GM23338 (cell line): ENCODE results near the gene MYO6.

Experiments used
- CREB1 ChIP-seq: fragments of 250-450 bp; sonication (Bioruptor Pico); IDR thresholded peaks from 2 replicates; pipeline ENCODE4 v1.5.0; 2020; ENCODE audit warnings: low read depth, mild to moderate bottlenecking, moderate library complexity
- EZH2 ChIP-seq: fragments of 200-600 bp; sonication (generic); IDR thresholded peaks from one replicate; pipeline ENCODE4 v1.8.0; 2017; ENCODE audit warnings: antibody characterized with exemption, mild to moderate bottlenecking, low read depth; ENCODE audit not compliant: unreplicated experiment
- EZH2phosphoT487 ChIP-seq: fragments of 200-600 bp; sonication (generic); IDR thresholded peaks from one replicate; pipeline ENCODE4 v1.8.1; 2018; ENCODE audit warnings: antibody characterized with exemption; ENCODE audit not compliant: unreplicated experiment
- NANOG ChIP-seq: IDR thresholded peaks from 2 replicates; pipeline ENCODE4 v1.6.1; 2016; ENCODE audit warnings: antibody characterized with exemption, borderline replicate concordance
- POLR2AphosphoS5 ChIP-seq: IDR thresholded peaks from 2 replicates; pipeline ENCODE4 v1.6.1; 2016; ENCODE audit warnings: antibody characterized with exemption, low read depth
- STAT1 ChIP-seq: IDR thresholded peaks from one replicate; pipeline ENCODE4 v1.6.1; 2016; ENCODE audit warnings: antibody characterized with exemption; ENCODE audit not compliant: unreplicated experiment
- ZNF331 ChIP-seq: fragments of 250-450 bp; sonication (Bioruptor Pico); IDR thresholded peaks from 2 replicates; pipeline ENCODE4 v1.5.0; 2020; ENCODE audit warnings: low read depth, mild to moderate bottlenecking, moderate library complexity
- TF ChIP-seq, protein P1 (sequence below), 2 experiments: fragments of 200-600 bp in 1 of 2; sonication (generic) in 1 of 2; conservative IDR thresholded peaks; 2 replicates each; pipeline versions ENCODE4 v1.5.1 to v1.6.1; 2016 to 2017; ENCODE audit warnings: antibody characterized with exemption in 2 of 2, low read depth in 2 of 2, mild to moderate bottlenecking in 2 of 2, moderate library complexity in 1 of 2
- TF ChIP-seq, protein P2 (sequence below): IDR thresholded peaks from one replicate; pipeline ENCODE4 v1.6.1; 2018; ENCODE audit warnings: antibody characterized with exemption; ENCODE audit not compliant: unreplicated experiment
- TF ChIP-seq, protein P3 (sequence below): IDR thresholded peaks from 2 replicates; pipeline ENCODE4 v1.6.1; 2016; ENCODE audit warnings: antibody characterized with exemption
- TF ChIP-seq, protein P4 (sequence below): fragments of 250-450 bp; sonication (Bioruptor Pico); IDR thresholded peaks from 2 replicates; pipeline ENCODE4 v1.5.0; 2020; ENCODE audit warnings: mild to moderate bottlenecking, moderate library complexity

DNA sequence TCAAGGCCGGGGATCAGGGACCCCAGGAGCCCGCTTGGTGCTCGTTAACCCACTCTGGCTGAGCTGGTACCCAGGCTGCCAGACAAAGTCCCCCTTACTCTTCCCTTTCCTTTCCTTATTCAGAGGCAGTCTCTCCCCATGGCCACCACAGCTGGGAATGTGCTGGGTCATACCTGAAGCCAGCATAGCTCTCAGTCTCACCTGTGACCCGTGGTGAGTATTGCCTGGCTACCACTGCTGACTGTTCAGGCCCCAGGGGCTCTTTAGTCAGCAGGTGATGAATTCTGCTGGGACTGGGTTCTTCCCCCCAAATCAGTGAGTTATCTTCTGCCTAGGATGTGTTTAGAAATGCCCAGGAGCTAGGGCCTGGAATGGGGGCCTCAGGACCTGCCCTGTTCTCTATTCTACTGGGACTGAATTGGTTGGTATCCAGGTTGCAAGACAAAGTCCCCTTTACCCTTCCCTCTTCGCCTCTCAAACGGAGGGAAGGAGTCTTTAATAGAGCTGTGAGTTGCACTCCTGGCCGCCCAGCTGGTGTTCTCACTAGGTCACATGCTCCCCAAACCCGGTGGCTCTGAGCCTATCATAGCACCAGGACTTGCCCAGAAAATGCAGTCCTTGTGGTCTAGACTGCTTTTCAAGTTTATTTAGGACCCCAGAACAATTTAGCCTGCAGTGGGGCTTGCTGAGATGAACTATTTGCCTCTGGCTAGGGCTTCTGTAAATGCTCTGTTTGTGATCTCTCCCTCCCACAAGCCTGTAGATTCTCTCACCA is 64.6 kb downstream of the MYO6 start:
- TF ChIP-seq EZH2 (no peak), CREB1 (no peak), POLR2AphosphoS5 (no peak), STAT1 (no peak), NANOG (no peak), EZH2phosphoT487 (no peak), ZNF331 (CRISPR knock-in tag) (no peak)
- TF ChIP-seq, protein P1, sequence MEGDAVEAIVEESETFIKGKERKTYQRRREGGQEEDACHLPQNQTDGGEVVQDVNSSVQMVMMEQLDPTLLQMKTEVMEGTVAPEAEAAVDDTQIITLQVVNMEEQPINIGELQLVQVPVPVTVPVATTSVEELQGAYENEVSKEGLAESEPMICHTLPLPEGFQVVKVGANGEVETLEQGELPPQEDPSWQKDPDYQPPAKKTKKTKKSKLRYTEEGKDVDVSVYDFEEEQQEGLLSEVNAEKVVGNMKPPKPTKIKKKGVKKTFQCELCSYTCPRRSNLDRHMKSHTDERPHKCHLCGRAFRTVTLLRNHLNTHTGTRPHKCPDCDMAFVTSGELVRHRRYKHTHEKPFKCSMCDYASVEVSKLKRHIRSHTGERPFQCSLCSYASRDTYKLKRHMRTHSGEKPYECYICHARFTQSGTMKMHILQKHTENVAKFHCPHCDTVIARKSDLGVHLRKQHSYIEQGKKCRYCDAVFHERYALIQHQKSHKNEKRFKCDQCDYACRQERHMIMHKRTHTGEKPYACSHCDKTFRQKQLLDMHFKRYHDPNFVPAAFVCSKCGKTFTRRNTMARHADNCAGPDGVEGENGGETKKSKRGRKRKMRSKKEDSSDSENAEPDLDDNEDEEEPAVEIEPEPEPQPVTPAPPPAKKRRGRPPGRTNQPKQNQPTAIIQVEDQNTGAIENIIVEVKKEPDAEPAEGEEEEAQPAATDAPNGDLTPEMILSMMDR (conservative IDR thresholded peaks at IDR 0.05; ENCODE audit: low read depth in 2 of 2): no peak
- TF ChIP-seq, protein P2, sequence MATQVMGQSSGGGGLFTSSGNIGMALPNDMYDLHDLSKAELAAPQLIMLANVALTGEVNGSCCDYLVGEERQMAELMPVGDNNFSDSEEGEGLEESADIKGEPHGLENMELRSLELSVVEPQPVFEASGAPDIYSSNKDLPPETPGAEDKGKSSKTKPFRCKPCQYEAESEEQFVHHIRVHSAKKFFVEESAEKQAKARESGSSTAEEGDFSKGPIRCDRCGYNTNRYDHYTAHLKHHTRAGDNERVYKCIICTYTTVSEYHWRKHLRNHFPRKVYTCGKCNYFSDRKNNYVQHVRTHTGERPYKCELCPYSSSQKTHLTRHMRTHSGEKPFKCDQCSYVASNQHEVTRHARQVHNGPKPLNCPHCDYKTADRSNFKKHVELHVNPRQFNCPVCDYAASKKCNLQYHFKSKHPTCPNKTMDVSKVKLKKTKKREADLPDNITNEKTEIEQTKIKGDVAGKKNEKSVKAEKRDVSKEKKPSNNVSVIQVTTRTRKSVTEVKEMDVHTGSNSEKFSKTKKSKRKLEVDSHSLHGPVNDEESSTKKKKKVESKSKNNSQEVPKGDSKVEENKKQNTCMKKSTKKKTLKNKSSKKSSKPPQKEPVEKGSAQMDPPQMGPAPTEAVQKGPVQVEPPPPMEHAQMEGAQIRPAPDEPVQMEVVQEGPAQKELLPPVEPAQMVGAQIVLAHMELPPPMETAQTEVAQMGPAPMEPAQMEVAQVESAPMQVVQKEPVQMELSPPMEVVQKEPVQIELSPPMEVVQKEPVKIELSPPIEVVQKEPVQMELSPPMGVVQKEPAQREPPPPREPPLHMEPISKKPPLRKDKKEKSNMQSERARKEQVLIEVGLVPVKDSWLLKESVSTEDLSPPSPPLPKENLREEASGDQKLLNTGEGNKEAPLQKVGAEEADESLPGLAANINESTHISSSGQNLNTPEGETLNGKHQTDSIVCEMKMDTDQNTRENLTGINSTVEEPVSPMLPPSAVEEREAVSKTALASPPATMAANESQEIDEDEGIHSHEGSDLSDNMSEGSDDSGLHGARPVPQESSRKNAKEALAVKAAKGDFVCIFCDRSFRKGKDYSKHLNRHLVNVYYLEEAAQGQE: no peak
- TF ChIP-seq, protein P3, sequence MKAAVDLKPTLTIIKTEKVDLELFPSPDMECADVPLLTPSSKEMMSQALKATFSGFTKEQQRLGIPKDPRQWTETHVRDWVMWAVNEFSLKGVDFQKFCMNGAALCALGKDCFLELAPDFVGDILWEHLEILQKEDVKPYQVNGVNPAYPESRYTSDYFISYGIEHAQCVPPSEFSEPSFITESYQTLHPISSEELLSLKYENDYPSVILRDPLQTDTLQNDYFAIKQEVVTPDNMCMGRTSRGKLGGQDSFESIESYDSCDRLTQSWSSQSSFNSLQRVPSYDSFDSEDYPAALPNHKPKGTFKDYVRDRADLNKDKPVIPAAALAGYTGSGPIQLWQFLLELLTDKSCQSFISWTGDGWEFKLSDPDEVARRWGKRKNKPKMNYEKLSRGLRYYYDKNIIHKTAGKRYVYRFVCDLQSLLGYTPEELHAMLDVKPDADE: no peak
- TF ChIP-seq, protein P4, sequence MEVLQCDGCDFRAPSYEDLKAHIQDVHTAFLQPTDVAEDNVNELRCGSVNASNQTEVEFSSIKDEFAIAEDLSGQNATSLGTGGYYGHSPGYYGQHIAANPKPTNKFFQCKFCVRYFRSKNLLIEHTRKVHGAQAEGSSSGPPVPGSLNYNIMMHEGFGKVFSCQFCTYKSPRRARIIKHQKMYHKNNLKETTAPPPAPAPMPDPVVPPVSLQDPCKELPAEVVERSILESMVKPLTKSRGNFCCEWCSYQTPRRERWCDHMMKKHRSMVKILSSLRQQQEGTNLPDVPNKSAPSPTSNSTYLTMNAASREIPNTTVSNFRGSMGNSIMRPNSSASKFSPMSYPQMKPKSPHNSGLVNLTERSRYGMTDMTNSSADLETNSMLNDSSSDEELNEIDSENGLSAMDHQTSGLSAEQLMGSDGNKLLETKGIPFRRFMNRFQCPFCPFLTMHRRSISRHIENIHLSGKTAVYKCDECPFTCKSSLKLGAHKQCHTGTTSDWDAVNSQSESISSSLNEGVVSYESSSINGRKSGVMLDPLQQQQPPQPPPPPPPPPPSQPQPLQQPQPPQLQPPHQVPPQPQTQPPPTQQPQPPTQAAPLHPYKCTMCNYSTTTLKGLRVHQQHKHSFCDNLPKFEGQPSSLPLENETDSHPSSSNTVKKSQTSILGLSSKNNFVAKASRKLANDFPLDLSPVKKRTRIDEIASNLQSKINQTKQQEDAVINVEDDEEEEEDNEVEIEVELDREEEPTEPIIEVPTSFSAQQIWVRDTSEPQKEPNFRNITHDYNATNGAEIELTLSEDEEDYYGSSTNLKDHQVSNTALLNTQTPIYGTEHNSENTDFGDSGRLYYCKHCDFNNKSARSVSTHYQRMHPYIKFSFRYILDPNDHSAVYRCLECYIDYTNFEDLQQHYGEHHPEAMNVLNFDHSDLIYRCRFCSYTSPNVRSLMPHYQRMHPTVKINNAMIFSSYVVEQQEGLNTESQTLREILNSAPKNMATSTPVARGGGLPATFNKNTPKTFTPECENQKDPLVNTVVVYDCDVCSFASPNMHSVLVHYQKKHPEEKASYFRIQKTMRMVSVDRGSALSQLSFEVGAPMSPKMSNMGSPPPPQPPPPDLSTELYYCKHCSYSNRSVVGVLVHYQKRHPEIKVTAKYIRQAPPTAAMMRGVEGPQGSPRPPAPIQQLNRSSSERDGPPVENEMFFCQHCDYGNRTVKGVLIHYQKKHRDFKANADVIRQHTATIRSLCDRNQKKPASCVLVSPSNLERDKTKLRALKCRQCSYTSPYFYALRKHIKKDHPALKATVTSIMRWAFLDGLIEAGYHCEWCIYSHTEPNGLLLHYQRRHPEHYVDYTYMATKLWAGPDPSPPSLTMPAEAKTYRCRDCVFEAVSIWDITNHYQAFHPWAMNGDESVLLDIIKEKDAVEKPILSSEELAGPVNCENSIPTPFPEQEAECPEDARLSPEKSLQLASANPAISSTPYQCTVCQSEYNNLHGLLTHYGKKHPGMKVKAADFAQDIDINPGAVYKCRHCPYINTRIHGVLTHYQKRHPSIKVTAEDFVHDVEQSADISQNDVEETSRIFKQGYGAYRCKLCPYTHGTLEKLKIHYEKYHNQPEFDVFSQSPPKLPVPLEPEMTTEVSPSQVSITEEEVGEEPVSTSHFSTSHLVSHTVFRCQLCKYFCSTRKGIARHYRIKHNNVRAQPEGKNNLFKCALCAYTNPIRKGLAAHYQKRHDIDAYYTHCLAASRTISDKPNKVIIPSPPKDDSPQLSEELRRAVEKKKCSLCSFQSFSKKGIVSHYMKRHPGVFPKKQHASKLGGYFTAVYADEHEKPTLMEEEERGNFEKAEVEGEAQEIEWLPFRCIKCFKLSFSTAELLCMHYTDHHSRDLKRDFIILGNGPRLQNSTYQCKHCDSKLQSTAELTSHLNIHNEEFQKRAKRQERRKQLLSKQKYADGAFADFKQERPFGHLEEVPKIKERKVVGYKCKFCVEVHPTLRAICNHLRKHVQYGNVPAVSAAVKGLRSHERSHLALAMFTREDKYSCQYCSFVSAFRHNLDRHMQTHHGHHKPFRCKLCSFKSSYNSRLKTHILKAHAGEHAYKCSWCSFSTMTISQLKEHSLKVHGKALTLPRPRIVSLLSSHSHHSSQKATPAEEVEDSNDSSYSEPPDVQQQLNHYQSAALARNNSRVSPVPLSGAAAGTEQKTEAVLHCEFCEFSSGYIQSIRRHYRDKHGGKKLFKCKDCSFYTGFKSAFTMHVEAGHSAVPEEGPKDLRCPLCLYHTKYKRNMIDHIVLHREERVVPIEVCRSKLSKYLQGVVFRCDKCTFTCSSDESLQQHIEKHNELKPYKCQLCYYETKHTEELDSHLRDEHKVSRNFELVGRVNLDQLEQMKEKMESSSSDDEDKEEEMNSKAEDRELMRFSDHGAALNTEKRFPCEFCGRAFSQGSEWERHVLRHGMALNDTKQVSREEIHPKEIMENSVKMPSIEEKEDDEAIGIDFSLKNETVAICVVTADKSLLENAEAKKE (CRISPR knock-in tag): no peak
